ENCODE data around the gene SRD5A1. TPM values are rescaled to one million over a fixed set of nuclear protein-coding genes. Genes with fewer than 3 reads are reported as not detected.

SRD5A1 gene
- total and polyA plus RNA-seq, 12 donors = 1.6 to 15.0 (median 6.7) TPM

GRCh38 chr5:6708814-6709213 is 75.6 kb downstream of the SRD5A1 start:
- Histone ChIP-seq H3K27ac (no peak overlapping the region), H3K27me3 (no peaks in the 10 kb centered on the region), H3K9me3 (replicated peaks in 1 of 3) (no peaks in the 10 kb centered on the region), H3K4me3 (no peak overlapping the region), H3K36me3 (replicated peaks in 1 of 2) (no peaks in the 10 kb centered on the region), H3K4me1 (replicated peaks in 1 of 2) (peaks cover 10 to 16% of the 10 kb centered on the region in 2 donors)
- intact Hi-C loops (cut with DNase I) = no loop called here
- 71 to 100% (median 91%) methylated on average over 1 of the region's 1 CpG for WGBS, 4 donors
- peak in 1 of 7 donors; percentile 39 for DNase-seq
- no peak for TF ChIP-seq CTCF (IDR thresholded peaks at IDR 0.05)
- TF ChIP-seq POLR2A (IDR thresholded peaks at IDR 0.05) = no peak

- DNase-seq = peak in 1 of 7 donors; percentile 50
- Histone ChIP-seq H3K4me3 (no peak overlapping the region), H3K4me1 (replicated peaks in 1 of 2) (peaks cover 5 to 6% of the 10 kb centered on the region in 2 donors), H3K36me3 (replicated peaks in 1 of 2) (no peaks in the 10 kb centered on the region), H3K27ac (no peak overlapping the region), H3K27me3 (no peaks in the 10 kb centered on the region), H3K9me3 (replicated peaks in 1 of 3) (no peaks in the 10 kb centered on the region)
- 55 to 68% (median 60%) methylated on average over 5 of the region's 5 CpGs for WGBS, 4 donors
- no peak for TF ChIP-seq POLR2A (IDR thresholded peaks at IDR 0.05)
- TF ChIP-seq CTCF (IDR thresholded peaks at IDR 0.05) = no peak
- intact Hi-C loops (cut with DNase I) = loop anchor here in 1 of 2 donors (10.0 kb wide), 1 partner anchor 75 kb away; the partner anchor contains the start of genes NSUN2 and SRD5A1
Observed at GRCh38 chr5:6710070-6710469, 76.8 kb downstream of the SRD5A1 start.

GRCh38 chr5:6710551-6711318 is 77.5 kb downstream of the SRD5A1 start:
- H3K36me3 ChIP-seq (replicated peaks in 1 of 2) = no peaks in the 10 kb centered on the region
- no peaks in the 10 kb centered on the region for H3K9me3 ChIP-seq (replicated peaks in 1 of 3)
- 66 to 78% (median 73%) methylated on average over 13 of the region's 13 CpGs for WGBS, 4 donors
- H3K4me1 ChIP-seq (replicated peaks in 1 of 2) = peaks cover 10 to 11% of the 10 kb centered on the region in 2 donors
- H3K4me3 ChIP-seq = no peak overlapping the region
- intact Hi-C loops (cut with DNase I) = loop anchor here in 1 of 2 donors (10.0 kb wide), 1 partner anchor 76 kb away; the partner anchor contains the start of genes NSUN2 and SRD5A1
- H3K27ac ChIP-seq = no peak overlapping the region
- TF ChIP-seq CTCF (IDR thresholded peaks at IDR 0.05) (no peak), POLR2A (IDR thresholded peaks at IDR 0.05) (no peak)
- peak in 1 of 7 donors; percentile 54 for DNase-seq
- H3K27me3 ChIP-seq = no peaks in the 10 kb centered on the region

GRCh38 chr5:6711409-6712141 is 78.3 kb downstream of the SRD5A1 start:
- TF ChIP-seq POLR2A (IDR thresholded peaks at IDR 0.05) (no peak), CTCF (IDR thresholded peaks at IDR 0.05) (peak in 1 of 6 experiments; percentile 33)
- Histone ChIP-seq H3K4me3 (peak overlapping the region; percentile 64 to 95 (median 72)), H3K4me1 (replicated peaks in 1 of 2) (peaks cover 12 to 18% of the 10 kb centered on the region in 2 donors), H3K27ac (peak overlapping the region; percentile 97 to 100 (median 99)), H3K36me3 (replicated peaks in 1 of 2) (no peaks in the 10 kb centered on the region), H3K9me3 (replicated peaks in 1 of 3) (no peaks in the 10 kb centered on the region), H3K27me3 (no peaks in the 10 kb centered on the region)
- DNase-seq = peak in 2 of 7 donors; percentile 18 to 60
- intact Hi-C loops (cut with DNase I) = loop anchor here in 1 of 2 donors (10.0 kb wide), 1 partner anchor 77 kb away; the partner anchor contains the start of genes NSUN2 and SRD5A1
- 38 to 42% (median 40%) methylated on average over 15 of the region's 15 CpGs for WGBS, 4 donors

All from adrenal gland (tissue), 12 donors.